ENCODE results near the gene VPS33A.

VPS33A gene

GRCh38 chr12:122187466-122187865 is 78.8 kb downstream of the VPS33A start:
- TF ChIP-seq FOXP2 (optimal IDR thresholded peaks at IDR 0.05; ENCODE audit: borderline replicate concordance, extremely low read depth, extremely low read length, insufficient read depth) (no peak), SIN3A (IDR thresholded peaks at IDR 0.05; ENCODE audit: borderline replicate concordance, insufficient read depth, low read length) (no peak), POLR2AphosphoS5 (IDR thresholded peaks at IDR 0.05; ENCODE audit: low read depth, low read length) (no peak), TAF1 (IDR thresholded peaks at IDR 0.05; ENCODE audit: borderline replicate concordance, insufficient read depth, low read length) (no peak), REST (IDR thresholded peaks at IDR 0.05; ENCODE audit: insufficient read depth in 1 of 2, low read depth in 2 of 2, low read length in 2 of 2) (no peak)

GRCh38 chr12:122185494-122186082 is 80.7 kb downstream of the VPS33A start:
- TF ChIP-seq FOXP2 (optimal IDR thresholded peaks at IDR 0.05; ENCODE audit: borderline replicate concordance, extremely low read depth, extremely low read length, insufficient read depth) (no peak), SIN3A (IDR thresholded peaks at IDR 0.05; ENCODE audit: borderline replicate concordance, insufficient read depth, low read length) (no peak), POLR2AphosphoS5 (IDR thresholded peaks at IDR 0.05; ENCODE audit: low read depth, low read length) (no peak), REST (IDR thresholded peaks at IDR 0.05; ENCODE audit: insufficient read depth in 1 of 2, low read depth in 2 of 2, low read length in 2 of 2) (no peak), TAF1 (IDR thresholded peaks at IDR 0.05; ENCODE audit: borderline replicate concordance, insufficient read depth, low read length) (no peak)

GRCh38 chr12:122185079-122185478 is 81.2 kb downstream of the VPS33A start:
- TF ChIP-seq SIN3A (IDR thresholded peaks at IDR 0.05; ENCODE audit: borderline replicate concordance, insufficient read depth, low read length), result no peak
- no peak for TF ChIP-seq POLR2AphosphoS5 (IDR thresholded peaks at IDR 0.05; ENCODE audit: low read depth, low read length)
- TF ChIP-seq TAF1 (IDR thresholded peaks at IDR 0.05; ENCODE audit: borderline replicate concordance, insufficient read depth, low read length), result no peak
- no peak for TF ChIP-seq REST (IDR thresholded peaks at IDR 0.05; ENCODE audit: insufficient read depth in 1 of 2, low read depth in 2 of 2, low read length in 2 of 2)
- no peak for TF ChIP-seq FOXP2 (optimal IDR thresholded peaks at IDR 0.05; ENCODE audit: borderline replicate concordance, extremely low read depth, extremely low read length, insufficient read depth)

GRCh38 chr12:122184517-122184916 is 81.8 kb downstream of the VPS33A start:
- TF ChIP-seq FOXP2 (optimal IDR thresholded peaks at IDR 0.05; ENCODE audit: borderline replicate concordance, extremely low read depth, extremely low read length, insufficient read depth) (no peak), SIN3A (IDR thresholded peaks at IDR 0.05; ENCODE audit: borderline replicate concordance, insufficient read depth, low read length) (no peak), POLR2AphosphoS5 (IDR thresholded peaks at IDR 0.05; ENCODE audit: low read depth, low read length) (no peak), REST (IDR thresholded peaks at IDR 0.05; ENCODE audit: insufficient read depth in 1 of 2, low read depth in 2 of 2, low read length in 2 of 2) (no peak), TAF1 (IDR thresholded peaks at IDR 0.05; ENCODE audit: borderline replicate concordance, insufficient read depth, low read length) (no peak)

GRCh38 chr12:122183588-122183940 is 82.7 kb downstream of the VPS33A start:
- no peak for TF ChIP-seq TAF1 (IDR thresholded peaks at IDR 0.05; ENCODE audit: borderline replicate concordance, insufficient read depth, low read length)
- TF ChIP-seq REST (IDR thresholded peaks at IDR 0.05; ENCODE audit: insufficient read depth in 1 of 2, low read depth in 2 of 2, low read length in 2 of 2), result no peak
- TF ChIP-seq POLR2AphosphoS5 (IDR thresholded peaks at IDR 0.05; ENCODE audit: low read depth, low read length), result no peak
- no peak for TF ChIP-seq FOXP2 (optimal IDR thresholded peaks at IDR 0.05; ENCODE audit: borderline replicate concordance, extremely low read depth, extremely low read length, insufficient read depth)
- TF ChIP-seq SIN3A (IDR thresholded peaks at IDR 0.05; ENCODE audit: borderline replicate concordance, insufficient read depth, low read length), result no peak

Measured in PFSK-1 (cell line).